GM19035 (cell line): Measurements from ENCODE around the gene LRP2.

Experiments
- ATAC-seq: cut with Tn5 transposase; IDR thresholded peaks from one replicate; pipeline ENCODE4 v1.9.1; 2021; ENCODE audit not compliant: unreplicated experiment

Gene LRP2

DNA sequence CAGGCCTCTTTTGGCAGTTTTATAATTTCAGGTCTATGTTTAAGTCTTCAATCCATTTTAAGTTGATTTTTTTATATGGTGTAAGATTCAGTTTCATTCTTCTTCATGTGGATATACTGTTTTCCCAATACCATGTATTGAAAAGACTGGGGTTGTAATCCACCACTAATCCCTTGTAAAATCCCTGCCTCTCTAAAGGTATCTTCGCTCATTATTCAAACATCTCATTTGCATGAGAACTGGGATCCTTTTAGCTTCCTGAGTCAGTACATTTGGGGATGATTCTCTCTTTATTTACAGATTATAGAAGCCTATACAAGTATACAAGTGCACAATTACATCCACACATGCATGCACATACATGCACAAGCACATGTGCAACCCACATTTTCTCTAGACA lies 267.7 kb downstream of the LRP2 start:
- no peak for ATAC-seq

DNA sequence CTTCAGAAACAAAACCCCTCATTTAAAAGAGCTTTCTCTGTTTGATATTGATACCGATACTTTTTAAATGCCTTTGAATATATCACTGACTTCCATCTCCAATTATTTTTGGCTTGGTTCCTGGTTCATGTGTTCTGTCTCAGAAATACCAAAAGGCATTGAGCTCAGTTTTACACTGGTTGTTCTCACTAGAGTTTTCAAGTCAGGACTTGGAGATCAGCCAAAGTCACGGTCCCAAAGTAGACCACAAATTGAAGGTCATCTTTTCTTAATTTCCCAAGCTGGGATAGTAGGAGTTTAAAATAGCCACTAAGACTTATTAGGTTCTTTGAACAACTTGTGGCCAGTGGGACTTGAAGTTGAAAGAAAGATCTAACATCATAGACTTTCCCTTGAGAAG lies 268.8 kb downstream of the LRP2 start:
- ATAC-seq = no peak

DNA sequence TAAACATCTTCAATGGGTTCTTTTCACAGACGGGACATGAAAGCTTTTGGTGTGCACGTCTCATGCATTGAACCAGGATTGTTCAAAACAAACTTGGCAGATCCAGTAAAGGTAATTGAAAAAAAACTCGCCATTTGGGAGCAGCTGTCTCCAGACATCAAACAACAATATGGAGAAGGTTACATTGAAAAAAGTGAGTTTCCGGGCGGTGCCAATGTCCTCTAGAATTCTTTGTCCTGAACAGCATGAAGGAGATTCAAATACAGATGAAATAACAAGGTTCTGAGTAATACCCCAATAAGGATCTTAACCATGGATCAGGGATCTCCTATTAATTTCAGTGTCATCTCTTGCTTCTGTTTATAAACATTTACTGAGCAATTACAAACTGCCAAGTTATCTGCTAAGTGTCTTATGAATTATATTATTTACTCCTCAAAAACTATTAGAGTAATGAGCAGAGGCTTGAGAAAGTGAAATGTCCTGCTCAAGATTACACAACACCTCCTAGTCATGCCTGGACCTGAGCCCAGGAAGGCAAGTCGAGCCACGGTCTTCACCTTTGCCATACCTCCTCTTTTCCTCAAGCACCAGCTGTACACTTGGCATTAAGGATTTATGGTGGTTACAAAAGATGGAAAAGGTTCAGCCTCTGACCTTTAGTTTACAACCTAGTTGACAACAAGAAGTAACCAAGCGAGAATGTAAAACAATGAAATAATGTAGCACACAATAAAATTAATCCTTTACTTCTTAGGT lies 270.4 kb downstream of the LRP2 start:
- no peak for ATAC-seq

DNA sequence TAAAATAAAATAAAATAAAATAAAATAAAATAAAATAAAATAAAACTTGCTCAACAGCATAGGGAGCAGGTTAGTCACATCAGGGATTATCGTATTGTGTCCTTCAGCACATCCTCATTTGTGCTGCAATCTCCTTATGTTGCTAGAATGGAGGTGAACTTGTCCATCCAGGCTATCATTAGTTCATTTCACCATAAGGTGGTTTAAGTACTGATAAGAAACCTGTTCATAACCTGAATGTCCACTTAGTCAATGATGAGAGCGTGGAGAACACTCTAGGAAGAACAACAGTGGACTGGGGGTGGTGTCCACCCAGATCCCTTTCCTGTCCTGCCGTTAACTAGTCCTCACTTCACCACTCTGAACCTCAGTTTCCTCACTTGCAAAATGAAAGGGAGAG lies 271.1 kb downstream of the LRP2 start:
- ATAC-seq = no peak

DNA sequence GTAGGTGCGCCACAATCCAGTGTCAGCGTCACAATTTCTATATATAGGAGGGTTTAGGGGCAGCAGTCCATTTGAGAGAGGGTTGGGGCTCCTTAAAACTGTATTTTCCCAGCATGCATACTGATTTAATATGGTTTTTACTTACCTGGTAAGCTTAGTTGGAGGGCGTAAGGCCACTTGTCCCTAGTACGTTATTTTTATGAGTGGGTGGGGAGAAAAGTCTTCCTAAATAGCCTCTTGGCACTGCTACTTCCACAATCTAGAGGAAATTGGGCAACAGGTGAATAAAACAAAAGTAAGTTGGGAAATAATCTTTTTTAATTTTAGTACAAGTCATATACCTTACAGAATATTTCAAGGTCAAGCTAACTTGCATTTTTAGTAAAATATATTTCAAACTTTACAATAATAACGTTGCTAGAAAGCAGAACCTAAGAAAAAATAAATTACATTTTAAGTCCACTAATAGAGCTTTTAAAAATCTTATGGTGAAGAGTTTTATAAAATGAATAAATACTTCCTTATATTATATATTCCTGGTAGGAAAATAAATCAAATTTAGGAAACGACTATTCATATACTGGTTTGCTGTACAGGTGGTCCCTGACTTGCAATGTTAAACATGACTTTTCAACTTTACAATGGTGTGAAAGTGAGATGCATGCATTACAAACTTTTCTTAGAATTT lies 272.1 kb downstream of the LRP2 start:
- no peak for ATAC-seq

DNA sequence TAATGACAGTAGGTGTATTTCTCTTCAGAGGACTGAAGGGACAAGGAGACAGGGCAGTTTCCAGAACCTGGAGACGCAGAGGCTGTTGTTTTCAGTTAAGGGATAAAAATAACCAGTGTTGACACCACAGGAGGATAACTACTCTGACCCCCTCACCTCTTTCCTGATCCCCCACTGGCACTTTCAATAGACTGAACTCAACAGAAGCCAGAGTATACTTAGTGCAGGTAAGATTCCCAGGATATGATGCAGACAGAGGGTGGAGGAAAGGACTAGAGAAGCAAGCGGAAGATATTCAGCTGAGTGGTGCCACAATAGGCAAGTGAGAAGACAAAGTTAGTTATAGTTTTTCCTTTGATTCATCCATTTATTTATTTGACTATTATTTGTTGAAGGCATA lies 273.2 kb downstream of the LRP2 start:
- no peak for ATAC-seq

DNA sequence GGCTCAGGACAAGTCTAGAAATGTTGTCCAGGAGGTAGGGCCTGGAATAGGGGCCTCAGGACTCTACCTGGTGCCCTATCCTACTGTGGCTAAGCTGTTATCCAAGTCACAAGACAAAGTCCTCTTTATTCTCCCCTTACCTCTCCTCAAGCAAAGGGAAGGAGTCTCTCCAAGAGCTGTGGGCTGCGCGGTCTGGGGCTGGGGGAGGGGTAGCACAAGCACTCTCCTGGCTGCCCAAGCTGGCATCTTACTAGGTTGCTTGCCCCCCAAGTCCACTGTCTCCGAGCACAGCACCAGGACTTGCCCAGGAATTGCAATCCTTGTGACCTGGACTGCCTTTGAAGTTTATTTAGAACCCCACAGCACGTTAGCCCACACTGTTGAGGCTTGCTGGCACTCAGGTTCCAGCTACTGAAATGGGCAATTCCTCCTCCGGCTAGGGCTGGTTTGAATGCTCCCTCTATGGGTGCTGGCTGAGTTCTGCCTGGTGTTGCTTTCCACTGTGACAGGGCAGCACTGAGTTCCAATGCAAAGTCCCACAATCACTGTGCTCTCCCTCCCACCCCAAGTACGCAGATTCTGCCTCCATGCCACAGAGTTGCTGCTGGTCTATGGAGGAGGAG lies 274.5 kb downstream of the LRP2 start:
- no peak for ATAC-seq

DNA sequence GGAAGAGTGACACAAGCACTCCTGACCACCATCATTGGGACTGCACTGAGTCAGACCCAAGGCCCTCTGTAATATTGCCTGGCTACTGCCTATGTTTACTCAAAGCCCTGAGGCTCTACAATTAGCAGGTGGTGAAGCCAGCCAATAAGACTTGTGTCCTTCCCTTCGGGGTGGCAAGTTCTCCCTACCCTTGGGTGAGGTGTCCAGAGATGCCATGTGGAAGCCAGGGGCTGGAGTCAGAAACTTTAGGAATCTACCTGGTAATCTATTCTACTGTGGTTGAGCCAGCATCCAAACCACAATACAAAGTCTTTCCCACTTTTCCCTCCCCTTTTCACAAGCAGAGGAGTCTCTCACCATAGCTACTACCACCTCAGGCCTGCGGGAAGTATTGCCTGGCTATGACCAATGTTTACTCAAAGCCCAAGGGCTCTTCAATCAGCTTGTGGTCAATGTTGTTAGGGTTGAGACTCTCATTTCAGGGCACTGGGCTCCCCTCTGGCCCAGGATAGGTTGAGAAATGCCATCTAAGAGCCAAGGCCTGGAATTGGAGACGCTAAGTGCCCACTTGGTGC lies 275.4 kb downstream of the LRP2 start:
- ATAC-seq = no peak

DNA sequence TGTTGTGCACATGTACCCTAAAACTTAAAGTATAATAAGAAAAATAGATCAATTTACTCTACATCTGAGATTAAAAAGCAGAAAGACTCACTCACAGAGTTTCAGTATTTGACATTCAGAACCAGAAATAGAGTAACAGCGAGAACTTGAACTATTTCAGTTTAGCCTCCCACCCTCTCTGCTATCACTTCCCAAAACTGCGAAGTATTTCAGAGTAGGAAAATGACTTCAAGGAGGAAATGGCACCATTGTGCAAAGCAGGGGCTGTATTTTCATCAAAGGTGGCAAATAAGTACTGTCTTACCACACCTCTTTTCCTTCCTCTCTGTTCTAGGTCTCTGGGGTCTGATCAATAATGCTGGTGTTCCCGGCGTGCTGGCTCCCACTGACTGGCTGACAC lies 279.3 kb downstream of the LRP2 start:
- ATAC-seq = peak; percentile 57

DNA sequence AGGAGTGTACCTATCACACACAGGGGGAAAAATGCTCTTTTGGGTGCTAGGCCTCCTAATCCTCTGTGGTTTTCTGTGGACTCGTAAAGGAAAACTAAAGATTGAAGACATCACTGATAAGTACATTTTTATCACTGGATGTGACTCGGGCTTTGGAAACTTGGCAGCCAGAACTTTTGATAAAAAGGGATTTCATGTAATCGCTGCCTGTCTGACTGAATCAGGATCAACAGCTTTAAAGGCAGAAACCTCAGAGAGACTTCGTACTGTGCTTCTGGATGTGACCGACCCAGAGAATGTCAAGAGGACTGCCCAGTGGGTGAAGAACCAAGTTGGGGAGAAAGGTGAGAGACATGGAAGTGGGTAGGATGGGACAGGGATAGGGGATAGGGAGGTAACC lies 280.8 kb downstream of the LRP2 start:
- ATAC-seq = no peak

DNA sequence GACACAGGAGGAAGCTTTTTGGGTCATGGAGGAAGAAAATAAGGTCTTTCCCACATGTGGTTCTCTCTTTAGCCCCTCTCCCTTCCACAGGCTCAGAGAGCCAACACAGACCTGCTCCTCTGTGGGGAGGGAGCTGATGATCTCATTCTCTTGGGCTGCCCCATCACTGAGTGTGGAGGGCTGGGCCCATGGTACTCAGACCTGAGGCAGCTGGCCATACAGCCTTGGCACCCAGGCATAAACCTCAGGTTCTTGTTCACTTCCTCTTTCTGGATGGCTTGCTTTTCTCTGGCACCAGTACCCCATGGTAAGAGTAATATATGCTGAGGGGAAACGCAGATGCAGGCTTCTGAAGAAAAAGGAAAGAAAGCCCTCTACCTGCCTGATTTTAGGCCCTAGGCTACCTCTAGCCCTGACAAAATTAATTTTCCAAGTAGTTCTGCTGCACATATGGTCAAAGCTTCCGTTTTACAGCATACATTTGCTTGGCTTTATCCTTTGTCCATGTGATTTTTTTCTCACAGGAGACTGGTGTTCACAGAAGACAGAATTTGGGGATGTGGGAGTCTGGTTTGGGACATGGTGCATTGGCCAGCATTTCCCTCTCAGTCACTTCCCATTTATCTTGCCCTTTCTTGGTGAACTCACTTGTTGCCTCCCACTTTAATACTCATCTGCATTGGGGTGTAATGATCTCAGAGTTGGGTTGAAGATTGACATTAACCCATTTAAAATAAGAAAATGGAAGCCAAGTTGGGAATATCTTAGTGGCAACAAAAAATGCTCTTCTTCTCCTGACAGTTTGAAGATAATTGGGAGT lies 281.9 kb downstream of the LRP2 start:
- ATAC-seq = peak; percentile 74

DNA sequence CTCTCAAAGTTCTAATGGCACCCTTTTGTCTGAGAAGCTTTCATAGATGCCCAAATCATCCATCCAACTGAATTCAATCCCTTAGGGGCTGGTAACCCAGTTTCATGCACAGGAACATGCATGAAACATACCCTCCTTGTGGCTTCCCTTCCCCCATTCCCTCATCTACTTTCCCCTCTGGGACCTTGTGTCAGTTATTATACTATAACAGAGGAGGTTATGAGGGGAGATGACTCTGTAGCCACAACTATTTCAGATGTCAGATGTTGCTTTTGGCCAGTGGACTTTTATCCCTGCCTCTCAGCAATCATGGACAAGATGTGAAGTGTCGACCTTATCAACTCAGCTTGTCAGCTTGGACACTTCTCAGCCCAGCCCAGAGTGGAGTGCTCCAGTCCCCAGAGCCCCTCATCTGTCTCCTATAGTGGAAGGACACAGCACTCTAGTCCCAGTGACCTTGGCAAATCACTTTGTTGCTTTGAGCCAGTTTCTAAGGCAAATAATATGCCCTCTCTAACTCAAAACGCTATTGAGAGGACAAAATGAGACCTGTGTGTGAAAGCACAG lies 284.6 kb downstream of the LRP2 start:
- ATAC-seq = no peak
